Kidney (tissue), 14 donors: ENCODE measurements around the gene PPP6R2. TPM values are rescaled to one million over a fixed set of nuclear protein-coding genes. Genes with fewer than 3 reads are reported as not detected.
"Not testable (repeated sequence)": the region's sequence is repeated elsewhere in the genome, so short reads cannot be mapped to it uniquely, and the experiment has no call there.

Source experiments
- DNase-seq, 5 donors: peaks; one replicate each; pipeline ENCODE4 v3.0.0-alpha.2; 2013 to 2020
- FAIRE-seq: peaks from 2 replicates; lab custom pipeline; 2012; peaks lifted over from hg19 to GRCh38; lab: Jason Lieb, UNC
- H3K27ac ChIP-seq, 2 donors: one replicate each; pipeline ENCODE4 v1.7.0; 2013; ENCODE audit warnings: low read depth in 2 of 2, low read length in 2 of 2, inconsistent platforms in 1 of 2
- H3K27me3 ChIP-seq: one replicate; pipeline ENCODE4 v1.7.1; 2013; ENCODE audit warnings: low read length, inconsistent platforms; ENCODE audit not compliant: control insufficient read depth, insufficient read depth
- H3K36me3 ChIP-seq, 3 donors: one replicate each; pipeline versions ENCODE4 v1.7.0 to v1.7.1; 2013; ENCODE audit warnings: low read length in 3 of 3, control low read depth in 1 of 3, inconsistent platforms in 1 of 3; ENCODE audit not compliant: insufficient read depth in 3 of 3, control insufficient read depth in 2 of 3
- H3K4me1 ChIP-seq, 3 donors: one replicate each; pipeline versions ENCODE4 v1.7.0 to v1.7.1; 2013; ENCODE audit warnings: low read length in 3 of 3, inconsistent platforms in 1 of 3, low read depth in 1 of 3; ENCODE audit not compliant: control insufficient read depth in 2 of 3, insufficient read depth in 2 of 3
- H3K4me3 ChIP-seq, 3 donors: one replicate each; pipeline versions ENCODE4 v1.7.0 to v1.8.1; 2013; ENCODE audit warnings: low read length in 3 of 3, control low read depth in 1 of 3, inconsistent platforms in 1 of 3
- H3K9ac ChIP-seq, 3 donors: one replicate each; pipeline versions ENCODE4 v1.7.0 to v1.7.1; 2013; ENCODE audit warnings: low read length in 3 of 3, control low read depth in 1 of 3, inconsistent platforms in 1 of 3
- H3K9me3 ChIP-seq, 3 donors: one replicate each; pipeline versions ENCODE4 v1.7.0 to v1.7.1; 2013; ENCODE audit warnings: low read length in 3 of 3, control low read depth in 1 of 3, inconsistent platforms in 1 of 3; ENCODE audit not compliant: control insufficient read depth in 2 of 3, insufficient read depth in 1 of 3
- CTCF ChIP-seq: IDR thresholded peaks from 3 replicates; pipeline ENCODE4 v1.5.1; 2012; ENCODE audit warnings: mild to moderate bottlenecking, moderate library complexity, borderline replicate concordance; ENCODE audit not compliant: insufficient read depth; ENCODE audit errors: extremely low read depth
- intact Hi-C: fragments of 100-400 bp; cut with DNase I; formaldehyde crosslinking; loops from one replicate; pipeline ENCODE4 v1.11.1; 2022
- polyA plus RNA-seq: library from polyadenylated mRNA; stranded (reverse); fragments of 350-450 nt; fragmentation: Illumina TruSeq; extraction: RNeasy Lipid Tissue Mini Kit (QIAGEN cat#74804); gene quantifications from one replicate; pipeline ENCODE4 v1.2.3, GENCODE V29; 2014; ENCODE audit warnings: low read depth, low replicate concordance; ENCODE audit not compliant: insufficient read depth
- total RNA-seq: library from RNA; stranded (reverse); fragmentation: NEBNext Ultra II Directional; extraction: Animal tissue kit (Norgen Biotek cat#: 25700); gene quantifications from one replicate; pipeline ENCODE4 v1.2.1, GENCODE V29; 2021
- donor health status: control.
- donor health status: control.
- donor health status: control.
- donor health status: control.
- donor health status: control.
- donor health status: DM: yes; HTN: yes; CAD: no.
- donor health status: Normal renal cell carcinoma (clear cell type).

Gene PPP6R2
- total and polyA plus RNA-seq, 2 donors from 2014 or later, result 39.4 to 53.8 TPM

GRCh38 chr22:50425179-50425916 is 82.2 kb downstream of the PPP6R2 start:
- no peak overlapping the region for H3K9ac ChIP-seq
- no peak overlapping the region for H3K27ac ChIP-seq
- no peak for TF ChIP-seq CTCF
- intact Hi-C loops, result no loop called here
- H3K4me1 ChIP-seq, result no peaks in the 10 kb centered on the region
- peaks cover 0 to 42% (median 42%) of the 10 kb centered on the region in 3 donors for H3K36me3 ChIP-seq
- H3K9me3 ChIP-seq, result no peaks in the 10 kb centered on the region
- no peak overlapping the region for H3K4me3 ChIP-seq
- peak in 1 of 5 donors; percentile 32 for DNase-seq
- FAIRE-seq, result no peak
- no peaks in the 10 kb centered on the region for H3K27me3 ChIP-seq

GRCh38 chr22:50432131-50432876 is 89.2 kb downstream of the PPP6R2 start:
- H3K4me3 ChIP-seq, result no peak overlapping the region
- no peaks in the 10 kb centered on the region for H3K27me3 ChIP-seq
- H3K36me3 ChIP-seq, result peaks cover 0 to 41% (median 23%) of the 10 kb centered on the region in 3 donors
- intact Hi-C loops, result no loop called here
- no peak for TF ChIP-seq CTCF
- H3K9ac ChIP-seq, result no peak overlapping the region
- no peaks in the 10 kb centered on the region for H3K9me3 ChIP-seq
- FAIRE-seq (no peak), DNase-seq (peak in 1 of 5 donors; percentile 59)
- H3K27ac ChIP-seq, result no peak overlapping the region
- no peaks in the 10 kb centered on the region for H3K4me1 ChIP-seq

- H3K9ac ChIP-seq, H3K4me1 ChIP-seq, H3K4me3 ChIP-seq, H3K27me3 ChIP-seq, H3K9me3 ChIP-seq, intact Hi-C loops, FAIRE-seq, H3K27ac ChIP-seq: not testable (repeated sequence)
- peaks cover 0 to 44% (median 27%) of the 10 kb centered on the region in 3 donors for H3K36me3 ChIP-seq
- DNase-seq, result peak in 1 of 5 donors; percentile 65
These were observed 89.9 kb downstream of the PPP6R2 start for GRCh38 chr22:50432877-50433510.

- Histone ChIP-seq H3K27ac (no peak overlapping the region), H3K4me3 (no peak overlapping the region), H3K27me3 (no peaks in the 10 kb centered on the region), H3K4me1 (no peaks in the 10 kb centered on the region), H3K36me3 (peaks cover 0 to 41% (median 30%) of the 10 kb centered on the region in 3 donors), H3K9me3 (no peaks in the 10 kb centered on the region), H3K9ac (no peak overlapping the region)
- no peak for TF ChIP-seq CTCF
- peak in 1 of 5 donors; percentile 77 for DNase-seq
- FAIRE-seq, result no peak
- intact Hi-C loops, result no loop called here
These were observed 91.7 kb downstream of the PPP6R2 start for GRCh38 chr22:50434849-50435248.
